ENCODE results near the gene NELL1. TPM values are rescaled to one million over a fixed set of nuclear protein-coding genes. Genes with fewer than 3 reads are reported as not detected.
"Not testable (repeated sequence)": the region's sequence is repeated elsewhere in the genome, so short reads cannot be mapped to it uniquely, and the experiment has no call there.

The NELL1 gene
- polyA plus RNA-seq, 1 experiment = not detected

DNA sequence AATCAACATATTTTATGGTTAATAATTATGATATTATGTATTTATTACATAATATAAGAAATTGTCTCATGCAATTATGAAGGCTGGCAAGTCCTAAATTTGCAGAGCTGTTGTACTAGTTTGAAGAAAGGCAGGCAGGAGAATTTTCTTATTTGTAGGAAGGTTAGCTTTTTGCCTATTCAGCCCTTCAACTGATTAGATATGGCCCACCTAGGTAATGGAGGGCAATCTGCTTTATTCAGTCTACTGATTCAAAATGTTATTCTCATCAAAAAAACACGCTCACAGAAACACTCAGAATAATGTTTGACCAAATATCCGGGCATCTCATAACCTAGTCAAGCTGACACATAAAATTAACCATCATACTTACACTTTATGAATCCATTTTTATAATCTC, 589.0 kb downstream of the NELL1 start:
- POLR2A ChIA-PET = no interaction called here
- CTCF ChIA-PET = no interaction called here

DNA sequence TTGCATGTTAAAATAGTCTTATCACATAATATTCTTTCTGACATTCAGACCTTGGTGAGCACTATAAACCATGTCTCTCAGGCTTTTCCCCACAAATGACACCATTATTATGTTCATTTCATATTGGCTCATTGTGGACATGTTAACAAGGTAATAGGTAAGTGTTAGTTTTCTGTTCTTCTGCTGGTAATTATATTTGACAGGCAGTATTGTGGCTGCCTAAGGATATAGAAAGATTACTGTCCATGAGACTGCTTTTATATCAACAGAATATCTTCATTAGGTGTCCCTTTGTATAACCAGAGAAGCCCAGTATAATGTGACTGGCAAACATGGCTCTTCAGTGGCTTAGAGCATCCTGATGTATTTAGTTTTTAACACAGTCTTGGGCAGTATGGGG, 590.7 kb downstream of the NELL1 start:
- POLR2A ChIA-PET = no interaction called here
- peaks cover 6% of the 10 kb centered on the region; the same call in 1 of the 2 replicates for H3K9me3 ChIP-seq (ENCODE audit: control insufficient read depth, insufficient read depth, low read length)
- H3K4me3 ChIP-seq (ENCODE audit: low read depth, low read length) = no peak overlapping the region
- no peak for DNase-seq (ENCODE audit: low read depth, low spot score)
- TF ChIP-seq, protein P1, sequence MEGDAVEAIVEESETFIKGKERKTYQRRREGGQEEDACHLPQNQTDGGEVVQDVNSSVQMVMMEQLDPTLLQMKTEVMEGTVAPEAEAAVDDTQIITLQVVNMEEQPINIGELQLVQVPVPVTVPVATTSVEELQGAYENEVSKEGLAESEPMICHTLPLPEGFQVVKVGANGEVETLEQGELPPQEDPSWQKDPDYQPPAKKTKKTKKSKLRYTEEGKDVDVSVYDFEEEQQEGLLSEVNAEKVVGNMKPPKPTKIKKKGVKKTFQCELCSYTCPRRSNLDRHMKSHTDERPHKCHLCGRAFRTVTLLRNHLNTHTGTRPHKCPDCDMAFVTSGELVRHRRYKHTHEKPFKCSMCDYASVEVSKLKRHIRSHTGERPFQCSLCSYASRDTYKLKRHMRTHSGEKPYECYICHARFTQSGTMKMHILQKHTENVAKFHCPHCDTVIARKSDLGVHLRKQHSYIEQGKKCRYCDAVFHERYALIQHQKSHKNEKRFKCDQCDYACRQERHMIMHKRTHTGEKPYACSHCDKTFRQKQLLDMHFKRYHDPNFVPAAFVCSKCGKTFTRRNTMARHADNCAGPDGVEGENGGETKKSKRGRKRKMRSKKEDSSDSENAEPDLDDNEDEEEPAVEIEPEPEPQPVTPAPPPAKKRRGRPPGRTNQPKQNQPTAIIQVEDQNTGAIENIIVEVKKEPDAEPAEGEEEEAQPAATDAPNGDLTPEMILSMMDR (IDR thresholded peaks at IDR 0.05; ENCODE audit: low read depth, low read length) = no peak
- H3K27ac ChIP-seq (ENCODE audit: low read depth, low read length) = no peak overlapping the region
- H3K27me3 ChIP-seq (ENCODE audit: control insufficient read depth, insufficient read depth, low read length) = no peaks in the 10 kb centered on the region
- CTCF ChIA-PET = no interaction called here

More for the DNA sequence above, 589.0 kb downstream of the NELL1 start:
- no peak overlapping the region for H3K4me3 ChIP-seq (ENCODE audit: low read depth, low read length)
- H3K9me3 ChIP-seq (ENCODE audit: control insufficient read depth, insufficient read depth, low read length) = peaks cover 6% of the 10 kb centered on the region; the same call in 1 of the 2 replicates
- DNase-seq (ENCODE audit: low read depth, low spot score) = no peak
- no peaks in the 10 kb centered on the region for H3K27me3 ChIP-seq (ENCODE audit: control insufficient read depth, insufficient read depth, low read length)
- TF ChIP-seq, protein P1 (IDR thresholded peaks at IDR 0.05; ENCODE audit: low read depth, low read length) = no peak
- H3K27ac ChIP-seq (ENCODE audit: low read depth, low read length) = no peak overlapping the region

DNA sequence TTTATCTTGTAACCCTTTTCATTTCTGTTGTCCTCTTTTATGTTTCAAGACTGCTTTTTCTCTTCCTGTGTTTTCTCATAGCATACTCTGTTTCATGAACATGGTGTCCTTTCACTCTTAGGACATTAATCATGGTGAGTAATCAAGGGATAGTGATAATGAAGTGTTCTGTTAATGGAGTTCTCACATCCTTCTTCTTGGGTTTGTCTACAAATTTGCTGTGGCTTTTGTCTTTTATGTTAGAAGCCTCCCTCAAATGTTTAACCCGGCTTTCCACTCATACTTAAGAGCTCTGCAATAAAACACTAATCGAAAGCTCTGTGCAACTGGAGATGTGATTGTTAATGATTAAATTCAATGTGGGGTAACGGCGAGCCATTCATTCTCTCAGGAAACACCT, 593.6 kb downstream of the NELL1 start:
- no peaks in the 10 kb centered on the region for H3K27me3 ChIP-seq (ENCODE audit: control insufficient read depth, insufficient read depth, low read length)
- no peak overlapping the region for H3K4me3 ChIP-seq (ENCODE audit: low read depth, low read length)
- no peaks in the 10 kb centered on the region for H3K9me3 ChIP-seq (ENCODE audit: control insufficient read depth, insufficient read depth, low read length)
- TF ChIP-seq, protein P1 (IDR thresholded peaks at IDR 0.05; ENCODE audit: low read depth, low read length) = no peak
- DNase-seq (ENCODE audit: low read depth, low spot score) = no peak
- ChIA-PET CTCF (no interaction called here), POLR2A (no interaction called here)
- H3K27ac ChIP-seq (ENCODE audit: low read depth, low read length) = no peak overlapping the region

DNA sequence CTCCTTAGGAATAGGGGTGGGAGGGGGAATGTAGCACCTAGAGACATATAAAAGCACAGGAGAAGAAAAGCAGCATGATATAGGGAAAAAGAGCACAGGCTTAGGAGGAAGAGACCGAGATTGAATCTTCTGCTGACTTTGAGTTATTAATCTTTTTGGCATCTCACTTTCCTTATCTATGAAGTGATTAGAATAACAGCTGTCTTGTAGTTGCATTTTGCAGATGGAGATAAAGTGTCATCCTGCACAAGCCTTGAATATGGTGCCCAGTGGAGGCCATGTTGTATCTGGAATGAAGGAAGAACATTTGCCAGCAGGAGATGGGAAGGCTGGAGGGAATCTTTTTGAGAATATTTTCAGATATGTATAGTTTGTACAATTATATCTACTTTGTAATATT, 594.7 kb downstream of the NELL1 start:
- POLR2A ChIA-PET = no interaction called here
- Histone ChIP-seq H3K4me3 (ENCODE audit: low read depth, low read length) (no peak overlapping the region), H3K27ac (ENCODE audit: low read depth, low read length) (no peak overlapping the region), H3K9me3 (ENCODE audit: control insufficient read depth, insufficient read depth, low read length) (no peaks in the 10 kb centered on the region), H3K27me3 (ENCODE audit: control insufficient read depth, insufficient read depth, low read length) (no peaks in the 10 kb centered on the region)
- DNase-seq (ENCODE audit: low read depth, low spot score) = no peak
- CTCF ChIA-PET = no interaction called here
- TF ChIP-seq, protein P1 (IDR thresholded peaks at IDR 0.05; ENCODE audit: low read depth, low read length) = no peak

DNA sequence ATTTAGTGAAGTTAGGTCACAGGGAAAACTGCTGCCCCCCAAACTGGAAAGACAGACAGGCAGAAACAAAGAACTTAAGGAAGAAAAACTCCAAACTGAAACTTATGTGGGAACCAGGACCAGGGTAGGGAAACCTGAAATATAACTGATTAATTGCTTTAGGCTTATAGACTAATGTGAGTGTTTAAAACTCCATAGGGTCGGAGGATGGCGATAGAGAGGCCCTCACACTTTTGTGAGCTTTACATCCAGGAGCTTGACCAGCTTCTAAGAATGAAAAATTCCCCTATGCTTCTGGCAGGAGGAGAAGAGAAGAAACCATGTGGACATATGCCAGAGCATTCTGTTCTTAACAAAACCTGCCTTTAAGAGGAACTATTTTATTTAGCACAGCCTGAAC, 598.6 kb downstream of the NELL1 start:
- H3K27ac ChIP-seq (ENCODE audit: low read depth, low read length) = no peak overlapping the region
- no peaks in the 10 kb centered on the region for H3K27me3 ChIP-seq (ENCODE audit: control insufficient read depth, insufficient read depth, low read length)
- DNase-seq (ENCODE audit: low read depth, low spot score) = no peak
- CTCF ChIA-PET = no interaction called here
- TF ChIP-seq, protein P1 (IDR thresholded peaks at IDR 0.05; ENCODE audit: low read depth, low read length) = no peak
- POLR2A ChIA-PET = no interaction called here
- H3K4me3 ChIP-seq (ENCODE audit: low read depth, low read length) = no peak overlapping the region
- H3K9me3 ChIP-seq (ENCODE audit: control insufficient read depth, insufficient read depth, low read length) = no peaks in the 10 kb centered on the region

DNA sequence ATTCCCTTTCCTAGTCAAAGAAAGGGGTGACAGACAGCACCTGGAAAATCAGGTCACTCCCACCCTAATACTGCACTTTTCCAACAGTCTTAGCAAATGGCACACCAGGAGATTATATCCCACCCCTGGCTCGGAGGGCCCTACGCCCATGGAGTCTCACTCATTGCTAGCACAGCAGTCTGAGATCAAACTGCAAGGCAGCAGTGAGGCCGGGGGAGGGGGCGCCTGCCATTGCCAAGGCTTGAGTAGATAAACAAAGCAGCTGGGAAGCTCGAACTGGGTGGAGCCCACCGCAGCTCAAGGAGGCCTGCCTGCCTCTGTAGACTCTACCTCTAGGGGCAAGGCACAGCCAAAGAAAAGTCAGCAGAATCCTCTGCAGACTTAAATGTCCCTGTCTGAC, 602.8 kb downstream of the NELL1 start:
- H3K27me3 ChIP-seq (ENCODE audit: control insufficient read depth, insufficient read depth, low read length); H3K27ac ChIP-seq (ENCODE audit: low read depth, low read length); H3K9me3 ChIP-seq (ENCODE audit: control insufficient read depth, insufficient read depth, low read length); CTCF ChIA-PET; POLR2A ChIA-PET; H3K4me3 ChIP-seq (ENCODE audit: low read depth, low read length); DNase-seq (ENCODE audit: low read depth, low spot score): not testable (repeated sequence)
